ENCODE measurements around the gene PLS1.
"Not testable (repeated sequence)": the region's sequence is repeated elsewhere in the genome, so short reads cannot be mapped to it uniquely, and the experiment has no call there.

The PLS1 gene

GRCh38 chr3:142693136-142693853 lies 97.1 kb downstream of the PLS1 start:
- no peak for DNase-seq (ENCODE audit: low read depth, low spot score)

- no peak for DNase-seq (ENCODE audit: low read depth, low spot score)
These were observed 98.0 kb downstream of the PLS1 start for GRCh38 chr3:142694225-142694624.

- DNase-seq (ENCODE audit: low read depth, low spot score), result no peak
These were observed 109.0 kb downstream of the PLS1 start for GRCh38 chr3:142705198-142705597.

- DNase-seq (ENCODE audit: low read depth, low spot score), result no peak
These were observed 110.3 kb downstream of the PLS1 start for GRCh38 chr3:142706321-142707127.

GRCh38 chr3:142709207-142709606 lies 113.0 kb downstream of the PLS1 start:
- DNase-seq (ENCODE audit: low read depth, low spot score), result no peak

GRCh38 chr3:142714882-142715281 lies 118.7 kb downstream of the PLS1 start:
- not testable (repeated sequence) for DNase-seq (ENCODE audit: low read depth, low spot score)

GRCh38 chr3:142716102-142716501 lies 119.9 kb downstream of the PLS1 start:
- no peak for DNase-seq (ENCODE audit: low read depth, low spot score)

- DNase-seq (ENCODE audit: low read depth, low spot score), result no peak
These were observed 127.4 kb downstream of the PLS1 start for GRCh38 chr3:142723665-142723967.

- peak; percentile 92 for DNase-seq (ENCODE audit: low read depth, low spot score)
These were observed 127.9 kb downstream of the PLS1 start, which contains the start of gene TRPC1 for GRCh38 chr3:142723968-142724681. TRPC1 (plus strand) TSS chr3:142724034; CDS start chr3:142724560, 526 bp downstream.

GRCh38 chr3:142724682-142725356 lies 128.6 kb downstream of the PLS1 start:
- DNase-seq (ENCODE audit: low read depth, low spot score), result peak; percentile 67

GRCh38 chr3:142725357-142725739 lies 129.2 kb downstream of the PLS1 start:
- DNase-seq (ENCODE audit: low read depth, low spot score), result no peak

GRCh38 chr3:142726017-142726416 lies 129.8 kb downstream of the PLS1 start:
- DNase-seq (ENCODE audit: low read depth, low spot score), result no peak

- DNase-seq (ENCODE audit: low read depth, low spot score), result no peak
These were observed 135.9 kb downstream of the PLS1 start for GRCh38 chr3:142732066-142732465.

- DNase-seq (ENCODE audit: low read depth, low spot score), result no peak
These were observed 138.6 kb downstream of the PLS1 start for GRCh38 chr3:142734834-142735233.

- DNase-seq (ENCODE audit: low read depth, low spot score), result no peak
These were observed 139.3 kb downstream of the PLS1 start for GRCh38 chr3:142735462-142735861.

GRCh38 chr3:142738396-142738795 lies 142.2 kb downstream of the PLS1 start:
- DNase-seq (ENCODE audit: low read depth, low spot score), result no peak

- no peak for DNase-seq (ENCODE audit: low read depth, low spot score)
These were observed 150.5 kb downstream of the PLS1 start for GRCh38 chr3:142746646-142747045.

GRCh38 chr3:142750531-142750930 lies 154.3 kb downstream of the PLS1 start:
- not testable (repeated sequence) for DNase-seq (ENCODE audit: low read depth, low spot score)

GRCh38 chr3:142752605-142753004 lies 156.4 kb downstream of the PLS1 start:
- not testable (repeated sequence) for DNase-seq (ENCODE audit: low read depth, low spot score)

GRCh38 chr3:142754494-142754893 lies 158.3 kb downstream of the PLS1 start:
- DNase-seq (ENCODE audit: low read depth, low spot score), result no peak

All from astrocyte of the hippocampus (primary cell).